MM.1S (cell line): ENCODE measurements around the gene ZNF280D.

Experiments
- EZH2 ChIP-seq: fragments of 300-600 bp; sonication (generic); optimal IDR thresholded peaks from 2 replicates; pipeline ENCODE3; 2017; ENCODE audit warnings: low read depth, mild to moderate bottlenecking, antibody characterized with exemption, low read length, mixed read lengths
- EZH2phosphoT487 ChIP-seq: fragments of 300-600 bp; sonication (generic); IDR thresholded peaks from 2 replicates; pipeline ENCODE4 v1.6.1; 2018; ENCODE audit warnings: antibody characterized with exemption, low read length
- TF ChIP-seq, protein P1 (sequence below): fragments of 300-600 bp; sonication (generic); IDR thresholded peaks from 2 replicates; pipeline ENCODE4 v1.5.1; 2016; ENCODE audit warnings: antibody characterized with exemption, low read length, mixed read lengths

GRCh38 chr15:56770173-56770572 lies 36.9 kb upstream of the ZNF280D start:
- TF ChIP-seq EZH2phosphoT487, result no peak
- TF ChIP-seq, protein P1, sequence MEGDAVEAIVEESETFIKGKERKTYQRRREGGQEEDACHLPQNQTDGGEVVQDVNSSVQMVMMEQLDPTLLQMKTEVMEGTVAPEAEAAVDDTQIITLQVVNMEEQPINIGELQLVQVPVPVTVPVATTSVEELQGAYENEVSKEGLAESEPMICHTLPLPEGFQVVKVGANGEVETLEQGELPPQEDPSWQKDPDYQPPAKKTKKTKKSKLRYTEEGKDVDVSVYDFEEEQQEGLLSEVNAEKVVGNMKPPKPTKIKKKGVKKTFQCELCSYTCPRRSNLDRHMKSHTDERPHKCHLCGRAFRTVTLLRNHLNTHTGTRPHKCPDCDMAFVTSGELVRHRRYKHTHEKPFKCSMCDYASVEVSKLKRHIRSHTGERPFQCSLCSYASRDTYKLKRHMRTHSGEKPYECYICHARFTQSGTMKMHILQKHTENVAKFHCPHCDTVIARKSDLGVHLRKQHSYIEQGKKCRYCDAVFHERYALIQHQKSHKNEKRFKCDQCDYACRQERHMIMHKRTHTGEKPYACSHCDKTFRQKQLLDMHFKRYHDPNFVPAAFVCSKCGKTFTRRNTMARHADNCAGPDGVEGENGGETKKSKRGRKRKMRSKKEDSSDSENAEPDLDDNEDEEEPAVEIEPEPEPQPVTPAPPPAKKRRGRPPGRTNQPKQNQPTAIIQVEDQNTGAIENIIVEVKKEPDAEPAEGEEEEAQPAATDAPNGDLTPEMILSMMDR, result no peak
- TF ChIP-seq EZH2, result no peak
